K562 (cell line): Measurements from ENCODE around the gene FOXO3. TPM values are rescaled to one million over a fixed set of nuclear protein-coding genes. Genes with fewer than 3 reads are reported as not detected.

Experiments used
- ATAC-seq: fragments of 200-7000 bp; cut with Tn5 transposase; 3 replicates; pipeline ENCODE4 v1.9.1; 2020; ENCODE audit warnings: moderate library complexity
- BruUV-seq: library from RNA; stranded (reverse); fragments of 400-500 nt; replicated peaks from 2 replicates; lab custom pipeline; 2021; lab: Mats Ljungman, UMichigan
- CTCF ChIA-PET: fragments of 300-600 bp; formaldehyde crosslinking; extraction: SDS; loops from one replicate; lab custom pipeline; 2021; ENCODE audit warnings: low intra/inter-chr PET ratio; lab: Yijun Ruan, JAX
- POLR2A ChIA-PET: fragments of 300-600, 350-650 bp; sonication (Branson Sonifier 250); formaldehyde crosslinking; extraction: SDS; loops from one replicate; lab custom pipeline; 2021; ENCODE audit warnings: antibody characterized with exemption, inconsistent platforms; lab: Yijun Ruan, JAX
- DNase-seq, 4 experiments: peaks; one replicate each; pipeline versions ENCODE4 v3.0.0 to v3.0.0-alpha.2; 2011 to 2018; ENCODE audit warnings: low spot score in 3 of 4, mixed read lengths in 3 of 4; ENCODE audit errors: extremely low read depth in 1 of 4
- FAIRE-seq: peaks from 2 replicates; lab custom pipeline; 2011; peaks lifted over from hg19 to GRCh38; lab: Jason Lieb, UNC
- H2AFZ ChIP-seq: 2 replicates; pipeline ENCODE4 v1.6.0; 2011; ENCODE audit warnings: low read depth, low read length, control low read depth, inconsistent platforms
- H3K27ac ChIP-seq: fragments of 200-600 bp; 3 replicates; pipeline ENCODE4 v1.8.0; 2011; ENCODE audit warnings: low read depth, mild to moderate bottlenecking, control low read depth, inconsistent platforms, low read length, moderate library complexity, mixed read lengths; ENCODE audit errors: extremely low read depth
- H3K27me3 ChIP-seq, 2 experiments: fragments of 300-600 bp in 1 of 2; 2 replicates in 1 of 2; 3 replicates in 1 of 2; pipeline versions ENCODE4 v1.6.0 to v1.8.0; 2011; ENCODE audit warnings: inconsistent platforms in 2 of 2, low read length in 2 of 2, mild to moderate bottlenecking in 1 of 2, mixed read lengths in 1 of 2, moderate library complexity in 1 of 2; ENCODE audit not compliant: control insufficient read depth in 2 of 2, insufficient read depth in 2 of 2
- H3K36me3 ChIP-seq: fragments of 300-600 bp; 3 replicates; pipeline ENCODE4 v1.8.0; 2011; ENCODE audit warnings: mild to moderate bottlenecking, low read length, inconsistent platforms; ENCODE audit not compliant: control insufficient read depth, insufficient read depth
- H3K4me1 ChIP-seq, 2 experiments: fragments of 200-600 bp in 1 of 2; replicated peaks in 1 of 2; 2 replicates in 1 of 2; 3 replicates in 1 of 2; pipeline versions ENCODE4 v1.5.1 to v1.8.0; 2011; ENCODE audit warnings: inconsistent platforms in 2 of 2, low read length in 2 of 2, mild to moderate bottlenecking in 1 of 2, mixed read lengths in 1 of 2, moderate library complexity in 1 of 2; ENCODE audit not compliant: control insufficient read depth in 2 of 2, insufficient read depth in 2 of 2
- H3K4me2 ChIP-seq: 2 replicates; pipeline ENCODE4 v1.6.1; 2011; ENCODE audit warnings: low read length, control low read depth, inconsistent platforms, mixed read lengths; ENCODE audit not compliant: insufficient read depth
- H3K4me3 ChIP-seq: fragments of 200-600 bp; sonication (generic), shearing (Covaris generic); 2 replicates; pipeline ENCODE4 v1.5.1; 2016; ENCODE audit warnings: control low read depth, inconsistent platforms
- H3K79me2 ChIP-seq: fragments of 200-600 bp; 3 replicates; pipeline ENCODE4 v1.8.0; 2011; ENCODE audit warnings: low read length, inconsistent platforms; ENCODE audit not compliant: control insufficient read depth, insufficient read depth
- H3K9ac ChIP-seq, 2 experiments: 2 replicates each; pipeline versions ENCODE4 v1.6.0 to v1.6.1; 2011; ENCODE audit warnings: low read depth in 2 of 2, low read length in 2 of 2, control low read depth in 1 of 2, inconsistent platforms in 1 of 2, mild to moderate bottlenecking in 1 of 2, mixed read lengths in 1 of 2; ENCODE audit not compliant: insufficient read depth in 1 of 2
- H3K9me1 ChIP-seq: one replicate; pipeline ENCODE4 v1.6.0; 2011; ENCODE audit warnings: inconsistent platforms, mild to moderate bottlenecking, low read length, moderate library complexity; ENCODE audit not compliant: control insufficient read depth, insufficient read depth
- H3K9me3 ChIP-seq: replicated peaks from 2 replicates; pipeline ENCODE4 v1.5.1; 2011; ENCODE audit warnings: low read depth, low read length, inconsistent platforms; ENCODE audit not compliant: control insufficient read depth, insufficient read depth
- H4K20me1 ChIP-seq: replicated peaks from 2 replicates; pipeline ENCODE4 v1.6.1; 2011; ENCODE audit warnings: low read length, inconsistent platforms, mixed read lengths; ENCODE audit not compliant: control insufficient read depth, insufficient read depth
- JUN ChIP-seq, 2 experiments: sonication (generic) in 1 of 2; formaldehyde crosslinking in 1 of 2; IDR thresholded peaks; 2 replicates each; pipeline versions ENCODE4 v1.6.1 to v1.8.0; 2012 to 2022; ENCODE audit warnings: borderline replicate concordance in 2 of 2, mild to moderate bottlenecking in 2 of 2, improper control_type of control experiment in 1 of 2, low read depth in 1 of 2, low read length in 1 of 2, missing genetic modification reagents in 1 of 2
- KDM5B ChIP-seq: fragments of 200-600 bp; sonication (generic); IDR thresholded peaks from 2 replicates; pipeline ENCODE4 v1.6.1; 2012; ENCODE audit warnings: low read depth, mild to moderate bottlenecking, moderate library complexity, low read length, control low read depth, inconsistent platforms; ENCODE audit not compliant: insufficient replicate concordance
- MCM2 ChIP-seq: fragments of 450-650 bp; IDR thresholded peaks from 2 replicates; pipeline ENCODE4 v1.6.1; 2017; ENCODE audit warnings: low read depth, mild to moderate bottlenecking
- MCM7 ChIP-seq, 2 experiments: fragments of 450-650 bp; IDR thresholded peaks; 2 replicates each; pipeline ENCODE4 v1.6.1; 2016 to 2018
- SMC3 ChIP-seq: conservative IDR thresholded peaks from 2 replicates; pipeline ENCODE4 v1.6.1; 2011; ENCODE audit warnings: low read depth, low read length, improper control_type of control experiment; ENCODE audit not compliant: insufficient read depth
- SPI1 ChIP-seq: IDR thresholded peaks from 2 replicates; pipeline ENCODE4 v1.6.1; 2011; ENCODE audit warnings: low read depth, low read length, control low read depth, borderline replicate concordance
- ZNF263 ChIP-seq: sonication (generic); formaldehyde crosslinking; IDR thresholded peaks from 2 replicates; pipeline ENCODE4 v1.8.0; 2022; ENCODE audit warnings: mild to moderate bottlenecking, missing genetic modification reagents, borderline replicate concordance
- ZNF780A ChIP-seq: fragments of 250-450 bp; sonication (Bioruptor Pico); IDR thresholded peaks from 2 replicates; pipeline ENCODE4 v1.5.0; 2021; ENCODE audit warnings: mild to moderate bottlenecking
- WGBS: fragments of 100-300 bp; shearing (Covaris generic); methylation state at CpG from one replicate; pipeline ENCODE4 v1.1.6; 2016; ENCODE audit warnings: low coverage, mixed read lengths; ENCODE audit not compliant: insufficient coverage; ENCODE audit errors: missing lambda C conversion rate; 5-methylcytosine and 5-hydroxymethylcytosine counted together
- in situ Hi-C: fragments of 300-500 bp; cut with MboI; formaldehyde crosslinking; loops from 4 replicates; pipeline ENCODE4 v1.15.0; 2018; ENCODE audit warnings: inconsistent platforms, mixed read lengths
- intact Hi-C: fragments of 100-400 bp; cut with micrococcal nuclease; formaldehyde crosslinking; loops from 2 replicates; pipeline ENCODE4 v1.14.2; 2022
- polyA plus RNA-seq, 8 experiments: library from polyadenylated mRNA; depleted of rRNA in 4 of 8; stranded (reverse) in 5 of 8; unstranded in 3 of 8; fragments of >200 nt; fragmentation: Nextera tagmentation in 2 of 8; fragmentation: Illumina TruSeq in 1 of 8; extraction: Ambion mirVana in 2 of 8; extraction: Trizol in 1 of 8; gene quantifications; 2 replicates each; pipeline versions ENCODE4 v1.2.1 to v1.2.3, GENCODE V29; 2011 to 2014; ENCODE audit warnings: inconsistent platforms in 1 of 8, missing spikeins in 1 of 8
- total RNA-seq, 7 experiments: library from RNA; depleted of rRNA in 6 of 7; stranded (reverse); fragments of >200 nt in 6 of 7; fragmentation: Illumina TruSeq in 2 of 7; extraction: Trizol in 2 of 7; gene quantifications; 2 replicates each; pipeline versions ENCODE4 v1.2.1 to v1.2.3, GENCODE V29; 2011 to 2021; ENCODE audit warnings: low replicate concordance in 1 of 7
- TF ChIP-seq, protein P1 (sequence below): sonication (generic); formaldehyde crosslinking; IDR thresholded peaks from 2 replicates; pipeline ENCODE4 v1.8.1; 2023; ENCODE audit warnings: mild to moderate bottlenecking, missing genetic modification reagents
- TF ChIP-seq, protein P2 (sequence below): IDR thresholded peaks from 3 replicates; pipeline ENCODE4 v1.6.1; 2011; ENCODE audit warnings: borderline replicate concordance, mild to moderate bottlenecking, moderate library complexity; ENCODE audit not compliant: insufficient read length; ENCODE audit errors: extremely low read depth

The FOXO3 gene
- total and polyA plus RNA-seq, 9 of the 15 experiments (the other 6 are each of a cell fraction or from before 2014, with no cell fraction given) = 3.0 to 14.6 (median 6.0) TPM

DNA sequence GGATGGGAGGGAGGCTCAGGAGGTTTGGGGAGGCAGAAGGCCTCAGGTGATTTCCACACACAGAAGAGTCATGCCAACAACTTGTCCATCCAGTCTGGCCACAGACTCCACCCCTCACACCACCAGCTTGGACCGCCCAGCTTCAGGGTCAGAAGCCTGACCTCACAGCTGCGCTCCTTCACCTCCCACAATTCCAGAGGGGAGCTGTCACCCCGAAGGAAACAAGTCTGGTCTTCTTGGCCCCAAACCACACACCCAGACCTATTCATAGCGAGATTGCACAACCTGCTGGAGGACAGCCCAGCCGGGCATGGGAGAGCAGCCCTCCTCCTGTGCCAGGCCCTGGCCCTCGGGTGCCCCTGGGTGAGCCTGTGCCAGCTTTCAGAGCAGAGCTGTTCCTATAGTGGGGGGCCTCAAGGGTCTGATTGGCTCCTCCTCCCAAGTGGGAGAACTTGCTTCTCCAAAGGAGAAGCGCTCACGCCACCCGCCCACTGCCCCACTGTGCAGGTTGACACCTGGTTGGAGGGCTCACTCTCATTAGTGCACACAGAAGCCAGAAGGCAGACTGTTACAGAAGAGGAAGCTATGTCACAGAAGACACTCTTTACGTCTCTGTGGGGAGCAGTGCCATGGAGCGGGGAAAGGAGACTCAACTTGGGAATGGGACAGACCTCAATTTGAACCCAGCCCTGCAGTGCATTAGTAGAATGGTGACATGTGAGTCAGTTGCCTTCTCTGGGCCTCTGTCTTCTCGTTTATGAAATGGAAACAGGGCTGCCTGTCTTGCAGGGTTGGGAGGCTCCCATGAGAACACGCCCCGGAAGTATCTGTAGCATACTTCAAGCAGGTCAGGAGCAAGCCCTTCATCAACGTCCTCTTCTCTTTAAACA is 128.8 kb downstream of the FOXO3 start (continued):
- no peak for TF ChIP-seq SMC3

DNA sequence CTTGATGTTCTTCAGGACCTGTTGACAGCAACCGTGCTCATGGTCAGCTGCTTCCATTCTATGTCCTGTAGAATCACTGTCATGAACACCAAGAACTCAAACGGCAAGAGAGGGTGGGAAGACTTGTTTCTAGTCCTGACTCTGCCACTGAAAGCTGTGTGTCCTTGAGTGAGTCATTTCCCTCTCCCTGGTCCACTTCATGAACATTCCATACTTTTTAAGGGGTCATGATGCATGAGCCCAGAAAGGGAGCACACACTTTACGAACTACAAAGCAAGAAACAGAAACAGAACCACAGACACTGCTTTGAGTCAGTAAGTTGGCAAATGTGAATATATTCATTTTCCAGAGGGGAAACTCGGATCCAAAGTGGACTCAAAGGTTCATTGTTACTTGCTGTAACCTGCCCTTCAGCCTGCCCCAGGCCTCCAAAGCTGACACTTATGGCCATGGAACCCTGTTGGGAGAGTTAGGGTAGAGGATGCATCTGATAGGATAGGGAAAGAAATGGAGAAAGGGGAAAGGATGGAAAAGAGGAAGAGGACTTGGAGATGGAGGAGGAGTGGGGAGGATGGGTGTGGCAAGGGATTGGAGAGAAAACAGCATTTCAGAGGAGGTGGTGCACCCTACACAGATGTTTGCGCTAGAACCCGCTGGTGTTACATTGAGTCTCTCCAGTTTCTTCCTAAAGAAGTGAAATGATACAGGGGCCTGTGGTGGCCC is 129.8 kb downstream of the FOXO3 start:
- in situ Hi-C loops (no loop called here), intact Hi-C loops (no loop called here)
- Histone ChIP-seq H3K4me3 (no peak overlapping the region), H3K36me3 (no peaks in the 10 kb centered on the region), H3K4me1 (peaks cover 10 to 20% of the 10 kb centered on the region in 2 experiments; a peak in 4 of 5 replicates), H3K9ac (no peak overlapping the region), H3K27ac (no peak overlapping the region), H4K20me1 (no peaks in the 10 kb centered on the region), H3K4me2 (no peak overlapping the region), H3K9me3 (no peaks in the 10 kb centered on the region), H3K79me2 (no peaks in the 10 kb centered on the region), H3K9me1 (no peaks in the 10 kb centered on the region), H3K27me3 (no peaks in the 10 kb centered on the region), H2AFZ (no peak overlapping the region)
- BruUV-seq = no TSS peak
- FAIRE-seq (peak; percentile 69), DNase-seq (no peak), ATAC-seq (no peak)
- 63% methylated on average over 6 of the region's 6 CpGs for WGBS
- ChIA-PET POLR2A (no interaction called here), CTCF (no interaction called here)
- TF ChIP-seq ZNF263 (CRISPR knock-in tag) (peak; percentile 87; the same call in 1 of the 2 replicates), SPI1 (peak; percentile 65; the same call in 1 of the 2 replicates), ZNF780A (CRISPR knock-in tag) (no peak), MCM2 (no peak), KDM5B (no peak), MCM7 (IDR thresholded peaks at IDR 0.05) (no peak), JUN (IDR thresholded peaks at IDR 0.05; ENCODE audit: borderline replicate concordance, low read depth, low read length) (no peak), JUN (CRISPR knock-in tag; IDR thresholded peaks at IDR 0.05; ENCODE audit: borderline replicate concordance) (0 out of 2 replicates have a peak, but pooled peaks have one; percentile 38)
- TF ChIP-seq, protein P1, sequence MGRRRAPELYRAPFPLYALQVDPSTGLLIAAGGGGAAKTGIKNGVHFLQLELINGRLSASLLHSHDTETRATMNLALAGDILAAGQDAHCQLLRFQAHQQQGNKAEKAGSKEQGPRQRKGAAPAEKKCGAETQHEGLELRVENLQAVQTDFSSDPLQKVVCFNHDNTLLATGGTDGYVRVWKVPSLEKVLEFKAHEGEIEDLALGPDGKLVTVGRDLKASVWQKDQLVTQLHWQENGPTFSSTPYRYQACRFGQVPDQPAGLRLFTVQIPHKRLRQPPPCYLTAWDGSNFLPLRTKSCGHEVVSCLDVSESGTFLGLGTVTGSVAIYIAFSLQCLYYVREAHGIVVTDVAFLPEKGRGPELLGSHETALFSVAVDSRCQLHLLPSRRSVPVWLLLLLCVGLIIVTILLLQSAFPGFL (CRISPR knock-in tag) = no peak
- TF ChIP-seq, protein P2, sequence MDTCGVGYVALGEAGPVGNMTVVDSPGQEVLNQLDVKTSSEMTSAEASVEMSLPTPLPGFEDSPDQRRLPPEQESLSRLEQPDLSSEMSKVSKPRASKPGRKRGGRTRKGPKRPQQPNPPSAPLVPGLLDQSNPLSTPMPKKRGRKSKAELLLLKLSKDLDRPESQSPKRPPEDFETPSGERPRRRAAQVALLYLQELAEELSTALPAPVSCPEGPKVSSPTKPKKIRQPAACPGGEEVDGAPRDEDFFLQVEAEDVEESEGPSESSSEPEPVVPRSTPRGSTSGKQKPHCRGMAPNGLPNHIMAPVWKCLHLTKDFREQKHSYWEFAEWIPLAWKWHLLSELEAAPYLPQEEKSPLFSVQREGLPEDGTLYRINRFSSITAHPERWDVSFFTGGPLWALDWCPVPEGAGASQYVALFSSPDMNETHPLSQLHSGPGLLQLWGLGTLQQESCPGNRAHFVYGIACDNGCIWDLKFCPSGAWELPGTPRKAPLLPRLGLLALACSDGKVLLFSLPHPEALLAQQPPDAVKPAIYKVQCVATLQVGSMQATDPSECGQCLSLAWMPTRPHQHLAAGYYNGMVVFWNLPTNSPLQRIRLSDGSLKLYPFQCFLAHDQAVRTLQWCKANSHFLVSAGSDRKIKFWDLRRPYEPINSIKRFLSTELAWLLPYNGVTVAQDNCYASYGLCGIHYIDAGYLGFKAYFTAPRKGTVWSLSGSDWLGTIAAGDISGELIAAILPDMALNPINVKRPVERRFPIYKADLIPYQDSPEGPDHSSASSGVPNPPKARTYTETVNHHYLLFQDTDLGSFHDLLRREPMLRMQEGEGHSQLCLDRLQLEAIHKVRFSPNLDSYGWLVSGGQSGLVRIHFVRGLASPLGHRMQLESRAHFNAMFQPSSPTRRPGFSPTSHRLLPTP = no peak
